Gastroesophageal sphincter (tissue), 3 donors: ENCODE measurements around the gene SP2.

Experiments
- EP300 ChIP-seq: sonication (generic); formaldehyde crosslinking; IDR thresholded peaks from one replicate; pipeline ENCODE4 v1.6.1; 2017; ENCODE audit warnings: antibody characterized with exemption, mild to moderate bottlenecking
- POLR2A ChIP-seq, 2 donors: fragments of 450-650 bp; IDR thresholded peaks; one replicate each; pipeline ENCODE4 v1.6.1; 2017; ENCODE audit warnings: antibody characterized with exemption in 2 of 2, mild to moderate bottlenecking in 2 of 2, moderate library complexity in 1 of 2
- TF ChIP-seq, protein P1 (sequence below), 4 experiments: fragments of 200-600 bp in 2 of 4; fragments of 450-650 bp in 2 of 4; sonication (generic) in 1 of 4; IDR thresholded peaks; one replicate each; pipeline ENCODE4 v1.5.1; 2017 to 2019; ENCODE audit warnings: antibody characterized with exemption in 4 of 4, mild to moderate bottlenecking in 2 of 4, moderate library complexity in 2 of 4

DNA sequence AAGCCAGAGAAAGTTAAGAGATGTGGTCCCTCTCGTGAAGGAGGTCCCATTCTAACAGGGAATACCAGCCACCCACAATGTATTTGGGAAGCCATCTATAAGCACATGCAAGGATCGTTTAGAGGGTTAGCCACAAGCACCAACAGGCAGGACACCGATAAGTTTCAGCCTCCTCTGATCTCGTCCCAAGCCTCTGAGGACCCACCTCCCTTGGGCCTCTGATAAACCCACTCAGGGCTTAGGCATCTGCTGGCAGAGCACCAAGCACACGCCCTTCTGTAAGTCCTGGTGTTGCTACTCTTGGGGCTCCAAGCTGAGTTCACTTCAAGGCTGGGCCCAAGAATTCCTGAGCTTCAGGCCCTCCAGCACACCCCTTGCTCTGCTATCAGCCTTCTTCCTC is 39.9 kb downstream of the SP2 start:
- TF ChIP-seq EP300 (no peak), POLR2A (IDR thresholded peaks at IDR 0.05) (no peak)
- TF ChIP-seq, protein P1, sequence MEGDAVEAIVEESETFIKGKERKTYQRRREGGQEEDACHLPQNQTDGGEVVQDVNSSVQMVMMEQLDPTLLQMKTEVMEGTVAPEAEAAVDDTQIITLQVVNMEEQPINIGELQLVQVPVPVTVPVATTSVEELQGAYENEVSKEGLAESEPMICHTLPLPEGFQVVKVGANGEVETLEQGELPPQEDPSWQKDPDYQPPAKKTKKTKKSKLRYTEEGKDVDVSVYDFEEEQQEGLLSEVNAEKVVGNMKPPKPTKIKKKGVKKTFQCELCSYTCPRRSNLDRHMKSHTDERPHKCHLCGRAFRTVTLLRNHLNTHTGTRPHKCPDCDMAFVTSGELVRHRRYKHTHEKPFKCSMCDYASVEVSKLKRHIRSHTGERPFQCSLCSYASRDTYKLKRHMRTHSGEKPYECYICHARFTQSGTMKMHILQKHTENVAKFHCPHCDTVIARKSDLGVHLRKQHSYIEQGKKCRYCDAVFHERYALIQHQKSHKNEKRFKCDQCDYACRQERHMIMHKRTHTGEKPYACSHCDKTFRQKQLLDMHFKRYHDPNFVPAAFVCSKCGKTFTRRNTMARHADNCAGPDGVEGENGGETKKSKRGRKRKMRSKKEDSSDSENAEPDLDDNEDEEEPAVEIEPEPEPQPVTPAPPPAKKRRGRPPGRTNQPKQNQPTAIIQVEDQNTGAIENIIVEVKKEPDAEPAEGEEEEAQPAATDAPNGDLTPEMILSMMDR (IDR thresholded peaks at IDR 0.05) = no peak
